Esophagus squamous epithelium (tissue), 5 donors: Measurements from ENCODE around the gene ZBTB38. TPM values are rescaled to one million over a fixed set of nuclear protein-coding genes. Genes with fewer than 3 reads are reported as not detected.

Experiments
- DNase-seq: peaks from one replicate; lab custom pipeline; 2025; lab: John Stamatoyannopoulos, UW
- H3K27ac ChIP-seq, 4 donors: fragments of 200-600 bp; sonication (generic); one replicate each; pipeline ENCODE4 v1.5.1; 2016 to 2019; ENCODE audit warnings: mild to moderate bottlenecking in 1 of 4
- H3K27me3 ChIP-seq, 4 donors: fragments of 200-600 bp; sonication (generic); 1 replicate in 3 of 4; 2 replicates in 1 of 4; pipeline versions ENCODE4 v1.5.1 to v1.6.0; 2017 to 2021; ENCODE audit warnings: antibody characterized with exemption in 1 of 4
- H3K36me3 ChIP-seq, 3 donors: fragments of 200-600 bp; sonication (generic); one replicate each; pipeline ENCODE4 v1.5.1; 2016 to 2019
- H3K4me1 ChIP-seq, 3 donors: fragments of 200-600 bp; sonication (generic); one replicate each; pipeline ENCODE4 v1.5.1; 2017 to 2019
- H3K4me3 ChIP-seq, 4 donors: fragments of 200-600 bp; sonication (generic); 1 replicate in 3 of 4; 2 replicates in 1 of 4; pipeline ENCODE4 v1.5.1; 2016 to 2019; ENCODE audit warnings: mild to moderate bottlenecking in 2 of 4, moderate library complexity in 1 of 4
- H3K9me3 ChIP-seq, 3 donors: fragments of 200-600 bp; sonication (generic); one replicate each; pipeline ENCODE4 v1.5.1; 2016 to 2019
- CTCF ChIP-seq, 6 experiments: fragments of 450-650 bp in 4 of 6; fragments of 200-600 bp in 2 of 6; sonication (generic) in 2 of 6; IDR thresholded peaks; one replicate each; pipeline ENCODE4 v1.5.1; 2016 to 2019; ENCODE audit warnings: antibody characterized with exemption in 6 of 6, mild to moderate bottlenecking in 4 of 6, moderate library complexity in 4 of 6
- POLR2A ChIP-seq, 4 donors: fragments of 450-650 bp; IDR thresholded peaks; one replicate each; pipeline ENCODE4 v1.6.1; 2017; ENCODE audit warnings: antibody characterized with exemption in 4 of 4, mild to moderate bottlenecking in 4 of 4, moderate library complexity in 3 of 4
- WGBS, 2 donors: methylation state at CpG; one replicate each; pipeline ENCODE4 v1.1.5; 2018; 5-methylcytosine and 5-hydroxymethylcytosine counted together
- intact Hi-C: fragments of 100-400 bp; cut with DNase I; formaldehyde crosslinking; loops from one replicate; pipeline ENCODE4 v1.15.0; 2022
- total RNA-seq, 4 donors: library from RNA; depleted of rRNA; stranded (reverse); fragments of >200 nt; gene quantifications; one replicate each; pipeline ENCODE4 v1.1.0, GENCODE V29; 2016
- donor health status: DM: yes; HTN: yes; CAD: no.

The ZBTB38 gene
- total RNA-seq, 4 donors from 2014 or later: 15.6 to 54.4 (median 33.1) TPM

GRCh38 chr3:141350666-141351065 lies 17.6 kb upstream of the ZBTB38 start:
- no peak for DNase-seq
- WGBS, 2 donors: 68 to 85% methylated on average over 3 of the region's 3 CpGs
- Histone ChIP-seq H3K36me3 (no peaks in the 10 kb centered on the region), H3K27me3 (peaks cover 0 to 90% (median 3%) of the 10 kb centered on the region in 4 donors), H3K27ac (no peak overlapping the region), H3K4me1 (peaks cover 0 to 18% (median 4%) of the 10 kb centered on the region in 3 donors), H3K9me3 (no peaks in the 10 kb centered on the region), H3K4me3 (no peak overlapping the region)
- TF ChIP-seq CTCF (IDR thresholded peaks at IDR 0.05): no peak
- intact Hi-C loops: no loop called here

GRCh38 chr3:141352262-141352984 lies 15.9 kb upstream of the ZBTB38 start:
- intact Hi-C loops: no loop called here
- H3K36me3 ChIP-seq: no peaks in the 10 kb centered on the region
- H3K4me1 ChIP-seq: peaks cover 0 to 18% (median 4%) of the 10 kb centered on the region in 3 donors
- no peak overlapping the region for H3K27ac ChIP-seq
- DNase-seq: no peak
- H3K9me3 ChIP-seq: no peaks in the 10 kb centered on the region
- H3K4me3 ChIP-seq: no peak overlapping the region
- TF ChIP-seq CTCF (IDR thresholded peaks at IDR 0.05) (no peak), POLR2A (IDR thresholded peaks at IDR 0.05) (no peak)
- peaks cover 0 to 90% (median 9%) of the 10 kb centered on the region in 4 donors for H3K27me3 ChIP-seq
- 72 to 83% methylated on average over 4 to 5 of the region's 5 CpGs for WGBS, 2 donors

- 29 to 48% methylated on average over 6 of the region's 6 CpGs for whole genome bisulfite sequencing, 2 donors
- H3K4me1 ChIP-seq: peaks cover 0 to 18% (median 4%) of the 10 kb centered on the region in 3 donors
These were observed 14.4 kb upstream of the ZBTB38 start for GRCh38 chr3:141353652-141354495.

GRCh38 chr3:141354517-141354916 lies 13.8 kb upstream of the ZBTB38 start:
- Histone ChIP-seq H3K36me3 (no peaks in the 10 kb centered on the region), H3K27ac (no peak overlapping the region), H3K4me1 (peaks cover 0 to 18% (median 4%) of the 10 kb centered on the region in 3 donors), H3K27me3 (peaks cover 0 to 90% (median 9%) of the 10 kb centered on the region in 4 donors), H3K4me3 (no peak overlapping the region), H3K9me3 (no peaks in the 10 kb centered on the region)
- no peak for DNase-seq
- 89 to 91% methylated on average over 3 of the region's 3 CpGs for WGBS, 2 donors
- TF ChIP-seq POLR2A (IDR thresholded peaks at IDR 0.05) (no peak), CTCF (IDR thresholded peaks at IDR 0.05) (no peak)
- intact Hi-C loops: no loop called here

More at GRCh38 chr3:141353652-141354495, 14.4 kb upstream of the ZBTB38 start:
- intact Hi-C loops: no loop called here
- no peak for DNase-seq
- peaks cover 0 to 90% (median 9%) of the 10 kb centered on the region in 4 donors for H3K27me3 ChIP-seq
- TF ChIP-seq CTCF (IDR thresholded peaks at IDR 0.05) (no peak), POLR2A (IDR thresholded peaks at IDR 0.05) (no peak)
- no peaks in the 10 kb centered on the region for H3K36me3 ChIP-seq
- H3K4me3 ChIP-seq: no peak overlapping the region
- no peak overlapping the region for H3K27ac ChIP-seq
- no peaks in the 10 kb centered on the region for H3K9me3 ChIP-seq

- H3K4me1 ChIP-seq: peaks cover 0 to 18% (median 4%) of the 10 kb centered on the region in 3 donors
- no peak overlapping the region for H3K4me3 ChIP-seq
- H3K27me3 ChIP-seq: peaks cover 0 to 90% (median 9%) of the 10 kb centered on the region in 4 donors
- DNase-seq: no peak
- TF ChIP-seq POLR2A (IDR thresholded peaks at IDR 0.05): no peak
- no peak for TF ChIP-seq CTCF (IDR thresholded peaks at IDR 0.05)
- no peaks in the 10 kb centered on the region for H3K9me3 ChIP-seq
- no peak overlapping the region for H3K27ac ChIP-seq
- intact Hi-C loops: loop anchor here (5.0 kb wide), 1 partner anchor 102 kb away; no protein-coding TSS in a partner anchor
- H3K36me3 ChIP-seq: no peaks in the 10 kb centered on the region
- 71 to 83% methylated on average over 6 of the region's 6 CpGs for WGBS, 2 donors
These were observed 13.1 kb upstream of the ZBTB38 start for GRCh38 chr3:141355242-141355641.
